Gastrocnemius medialis (tissue), 4 donors: ENCODE data around the gene C2orf78.

Source experiments
- CTCF ChIP-seq, 5 experiments: fragments of 450-650 bp in 3 of 5; fragments of 200-600 bp in 2 of 5; sonication (generic) in 2 of 5; IDR thresholded peaks in 4 of 5; conservative IDR thresholded peaks in 1 of 5; 1 replicate in 4 of 5; 2 replicates in 1 of 5; pipeline ENCODE4 v1.5.1; 2016 to 2019; ENCODE audit warnings: antibody characterized with exemption in 5 of 5, mild to moderate bottlenecking in 3 of 5, moderate library complexity in 3 of 5
- POLR2A ChIP-seq, 2 donors: fragments of 450-650 bp; IDR thresholded peaks; one replicate each; pipeline ENCODE4 v1.6.1; 2017; ENCODE audit warnings: antibody characterized with exemption in 2 of 2, mild to moderate bottlenecking in 2 of 2, moderate library complexity in 2 of 2

- TF ChIP-seq CTCF (IDR thresholded peaks at IDR 0.05 in 4 of 5, conservative IDR thresholded peaks at IDR 0.05 in 1 of 5) = no peak
- no peak for TF ChIP-seq POLR2A (IDR thresholded peaks at IDR 0.05)
Observed at GRCh38 chr2:73746877-73747208, 37.1 kb upstream of the C2orf78 start.
